Gastrocnemius medialis (tissue), 4 donors: ENCODE measurements around the gene MNAT1.

Experiments
- CTCF ChIP-seq, 5 experiments: fragments of 450-650 bp in 3 of 5; fragments of 200-600 bp in 2 of 5; sonication (generic) in 2 of 5; IDR thresholded peaks in 4 of 5; conservative IDR thresholded peaks in 1 of 5; 1 replicate in 4 of 5; 2 replicates in 1 of 5; pipeline ENCODE4 v1.5.1; 2016 to 2019; ENCODE audit warnings: antibody characterized with exemption in 5 of 5, mild to moderate bottlenecking in 3 of 5, moderate library complexity in 3 of 5
- POLR2A ChIP-seq, 2 donors: fragments of 450-650 bp; IDR thresholded peaks; one replicate each; pipeline ENCODE4 v1.6.1; 2017; ENCODE audit warnings: antibody characterized with exemption in 2 of 2, mild to moderate bottlenecking in 2 of 2, moderate library complexity in 2 of 2

- TF ChIP-seq CTCF (IDR thresholded peaks at IDR 0.05 in 4 of 5, conservative IDR thresholded peaks at IDR 0.05 in 1 of 5) (no peak), POLR2A (IDR thresholded peaks at IDR 0.05) (no peak)
These were observed 55.1 kb downstream of the MNAT1 start for GRCh38 chr14:60789656-60790055.
